ENCODE measurements around the gene PDLIM5.

Gene PDLIM5

GRCh38 chr4:94430406-94430805, 21.3 kb upstream of the PDLIM5 start:
- peaks cover 6% of the 10 kb centered on the region for H3K9me3 ChIP-seq
- TF ChIP-seq CTCF (IDR thresholded peaks at IDR 0.05; ENCODE audit: low read depth, low read length), result no peak
- no peaks in the 10 kb centered on the region for H3K27me3 ChIP-seq
- H3K36me3 ChIP-seq, result no peaks in the 10 kb centered on the region
- H3K4me1 ChIP-seq, result no peaks in the 10 kb centered on the region
- no peak overlapping the region for H3K4me3 ChIP-seq (ENCODE audit: low read depth, low read length)
- DNase-seq, result no peak

GRCh38 chr4:94431388-94431787, 20.4 kb upstream of the PDLIM5 start:
- no peak for TF ChIP-seq CTCF (IDR thresholded peaks at IDR 0.05; ENCODE audit: low read depth, low read length)
- Histone ChIP-seq H3K36me3 (no peaks in the 10 kb centered on the region), H3K4me3 (ENCODE audit: low read depth, low read length) (no peak overlapping the region), H3K27me3 (no peaks in the 10 kb centered on the region), H3K4me1 (no peaks in the 10 kb centered on the region), H3K9me3 (peaks cover 5% of the 10 kb centered on the region)
- DNase-seq, result no peak

- TF ChIP-seq CTCF (IDR thresholded peaks at IDR 0.05; ENCODE audit: low read depth, low read length), result no peak
These were observed 17.2 kb upstream of the PDLIM5 start for GRCh38 chr4:94434505-94434904.

GRCh38 chr4:94435874-94436273, 15.9 kb upstream of the PDLIM5 start:
- Histone ChIP-seq H3K36me3 (no peaks in the 10 kb centered on the region), H3K4me3 (ENCODE audit: low read depth, low read length) (no peak overlapping the region), H3K9me3 (no peaks in the 10 kb centered on the region), H3K27me3 (no peaks in the 10 kb centered on the region), H3K4me1 (no peaks in the 10 kb centered on the region)
- no peak for TF ChIP-seq CTCF (IDR thresholded peaks at IDR 0.05; ENCODE audit: low read depth, low read length)
- no peak for DNase-seq

More at GRCh38 chr4:94434505-94434904, 17.2 kb upstream of the PDLIM5 start:
- Histone ChIP-seq H3K36me3 (no peaks in the 10 kb centered on the region), H3K4me1 (no peaks in the 10 kb centered on the region), H3K4me3 (ENCODE audit: low read depth, low read length) (no peak overlapping the region), H3K9me3 (no peaks in the 10 kb centered on the region), H3K27me3 (no peaks in the 10 kb centered on the region)
- no peak for DNase-seq

GRCh38 chr4:94436512-94436911, 15.2 kb upstream of the PDLIM5 start:
- TF ChIP-seq CTCF (IDR thresholded peaks at IDR 0.05; ENCODE audit: low read depth, low read length), result no peak
- DNase-seq, result no peak
- Histone ChIP-seq H3K36me3 (no peaks in the 10 kb centered on the region), H3K4me1 (no peaks in the 10 kb centered on the region), H3K4me3 (ENCODE audit: low read depth, low read length) (no peak overlapping the region), H3K9me3 (no peaks in the 10 kb centered on the region), H3K27me3 (no peaks in the 10 kb centered on the region)

GRCh38 chr4:94439606-94440005, 12.1 kb upstream of the PDLIM5 start:
- no peak overlapping the region for H3K4me3 ChIP-seq (ENCODE audit: low read depth, low read length)
- TF ChIP-seq CTCF (IDR thresholded peaks at IDR 0.05; ENCODE audit: low read depth, low read length), result no peak

More at GRCh38 chr4:94439606-94440005, 12.1 kb upstream of the PDLIM5 start:
- H3K36me3 ChIP-seq, result no peaks in the 10 kb centered on the region
- no peaks in the 10 kb centered on the region for H3K27me3 ChIP-seq
- H3K4me1 ChIP-seq, result no peaks in the 10 kb centered on the region
- DNase-seq, result no peak
- H3K9me3 ChIP-seq, result no peaks in the 10 kb centered on the region

All from BE2C (cell line).